Bone marrow (tissue), 2 donors: ENCODE results near the gene FADS2.

Experiments used
- DNase-seq, 2 donors: peaks; one replicate each; lab custom pipeline; 2025; lab: John Stamatoyannopoulos, UW

Gene FADS2

GRCh38 chr11:61847914-61848581 lies 19.9 kb downstream of the FADS2 start:
- no peak for DNase-seq

- DNase-seq, result no peak
Observed at GRCh38 chr11:61848631-61849030, 20.5 kb downstream of the FADS2 start.

GRCh38 chr11:61850687-61851086 lies 22.6 kb downstream of the FADS2 start:
- no peak for DNase-seq

GRCh38 chr11:61851113-61851899 lies 23.2 kb downstream of the FADS2 start:
- no peak for DNase-seq

GRCh38 chr11:61851900-61852295 lies 23.8 kb downstream of the FADS2 start:
- no peak for DNase-seq

- DNase-seq, result no peak
Observed at GRCh38 chr11:61853698-61854169, 25.6 kb downstream of the FADS2 start.

- DNase-seq, result no peak
Observed at GRCh38 chr11:61854206-61854895, 26.3 kb downstream of the FADS2 start.

- DNase-seq, result no peak
Observed at GRCh38 chr11:61854966-61855714, 27.0 kb downstream of the FADS2 start.

- DNase-seq, result no peak
Observed at GRCh38 chr11:61855939-61856680, 28.0 kb downstream of the FADS2 start.

GRCh38 chr11:61860054-61860903 lies 32.2 kb downstream of the FADS2 start:
- DNase-seq, result no peak

GRCh38 chr11:61861634-61862033 lies 33.5 kb downstream of the FADS2 start:
- DNase-seq, result no peak

GRCh38 chr11:61862714-61863547 lies 34.8 kb downstream of the FADS2 start:
- DNase-seq, result no peak

- DNase-seq, result no peak
Observed at GRCh38 chr11:61863548-61864081, 35.5 kb downstream of the FADS2 start.

GRCh38 chr11:61864814-61865775 lies 37.0 kb downstream of the FADS2 start:
- no peak for DNase-seq

- no peak for DNase-seq
Observed at GRCh38 chr11:61866231-61866957, 38.3 kb downstream of the FADS2 start.

GRCh38 chr11:61866958-61867343 lies 38.9 kb downstream of the FADS2 start:
- no peak for DNase-seq
